ENCODE results near the gene TFRC.
"Not testable (repeated sequence)": the region's sequence is repeated elsewhere in the genome, so short reads cannot be mapped to it uniquely, and the experiment has no call there.

TFRC gene

DNA sequence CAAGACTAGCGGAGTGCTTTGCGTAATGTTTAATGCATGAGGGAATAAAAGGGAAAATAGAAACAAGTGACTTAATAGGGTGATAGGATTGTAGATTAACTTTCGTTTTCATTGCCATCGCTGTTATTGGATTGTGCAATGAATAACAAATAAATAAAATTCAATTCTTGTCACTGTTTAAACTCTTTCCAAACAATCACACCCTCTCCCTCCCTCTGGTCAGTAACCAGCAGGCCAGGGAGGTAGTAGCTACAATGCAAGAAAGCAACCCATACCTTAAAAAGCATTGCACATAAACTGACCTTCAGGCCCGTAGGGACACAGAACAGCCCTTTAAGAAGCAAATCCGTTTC lies 705 bp upstream of the TFRC start:
- DNase-seq (ENCODE audit: low read depth in 1 of 2, low spot score in 1 of 2) = no peak

DNA sequence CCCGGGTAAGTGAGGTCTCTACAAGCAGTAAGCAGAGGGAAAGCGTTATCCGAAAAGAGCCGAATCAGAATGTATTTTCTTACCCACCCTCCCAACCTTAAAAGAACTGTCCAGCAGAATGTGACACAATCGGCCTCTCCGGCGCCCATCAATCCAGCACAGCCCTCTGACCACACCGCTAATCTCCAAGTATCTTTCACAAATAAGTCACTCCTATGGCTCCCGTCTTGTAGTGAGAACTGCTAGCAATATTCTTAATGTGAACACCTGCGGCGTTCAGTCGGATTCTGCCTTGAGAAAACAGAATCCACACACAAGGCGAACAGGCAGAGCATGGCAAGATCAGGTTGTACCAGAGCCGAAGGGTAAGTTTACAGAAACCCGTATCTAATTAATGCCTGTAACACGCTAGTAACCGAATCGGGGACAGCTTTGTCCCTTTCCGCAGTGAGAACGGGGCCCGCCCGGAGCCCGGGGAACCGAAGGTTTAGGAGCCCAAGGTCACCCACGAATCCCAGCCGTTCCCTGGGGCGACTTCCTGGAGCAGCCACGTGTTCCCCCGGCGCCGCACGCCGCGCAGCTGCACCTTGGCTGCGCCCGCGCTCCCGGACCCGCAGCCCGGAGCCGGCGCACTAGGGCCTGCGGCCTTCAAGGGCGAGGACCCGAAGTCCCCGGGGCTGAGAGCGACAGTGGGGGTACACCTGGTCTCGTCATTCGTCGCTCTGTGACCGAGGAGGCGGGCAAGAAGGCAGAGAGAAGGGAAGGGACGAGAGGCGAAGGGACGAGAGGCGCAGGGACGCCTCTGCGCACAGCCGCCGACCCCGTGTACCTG lies 672 bp downstream of the TFRC start:
- DNase-seq (ENCODE audit: low read depth in 1 of 2, low spot score in 1 of 2) = peak; percentile 15 to 36

DNA sequence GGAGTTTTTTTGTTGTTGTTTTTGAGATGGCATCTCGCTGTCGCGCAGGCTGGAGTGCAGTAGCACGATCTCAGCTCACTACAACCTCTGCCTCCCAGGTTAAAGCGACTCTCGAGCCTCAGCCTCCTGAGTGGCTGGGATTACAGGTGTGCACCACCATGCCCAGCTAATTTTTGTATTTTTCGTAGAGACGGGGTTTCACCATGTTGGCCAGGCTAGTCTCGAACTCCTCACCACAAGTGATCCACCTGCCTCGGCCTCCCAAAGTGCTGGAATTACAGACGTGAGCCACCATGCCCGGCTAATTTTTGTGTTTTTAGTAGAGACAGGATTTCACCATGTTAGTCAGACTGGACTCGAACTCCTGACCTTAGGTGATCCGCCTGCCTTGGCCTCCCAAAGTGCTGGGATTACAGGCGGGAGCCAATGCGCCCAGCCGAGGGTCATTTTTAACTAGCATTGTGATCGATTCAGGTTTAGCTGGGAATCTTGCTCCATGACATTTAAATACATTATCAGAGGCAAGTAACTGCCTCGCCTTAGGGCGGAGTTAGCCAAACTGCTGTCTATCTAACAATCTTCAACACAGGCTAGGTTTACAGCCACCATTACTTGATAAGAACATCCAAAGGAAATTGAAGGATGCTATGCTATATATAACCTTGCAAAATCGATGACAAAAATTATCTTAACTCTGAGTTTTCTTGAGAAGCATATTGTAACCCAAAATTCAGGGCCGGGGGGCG lies 1.6 kb downstream of the TFRC start:
- not testable (repeated sequence) for DNase-seq (ENCODE audit: low read depth in 1 of 2, low spot score in 1 of 2)

DNA sequence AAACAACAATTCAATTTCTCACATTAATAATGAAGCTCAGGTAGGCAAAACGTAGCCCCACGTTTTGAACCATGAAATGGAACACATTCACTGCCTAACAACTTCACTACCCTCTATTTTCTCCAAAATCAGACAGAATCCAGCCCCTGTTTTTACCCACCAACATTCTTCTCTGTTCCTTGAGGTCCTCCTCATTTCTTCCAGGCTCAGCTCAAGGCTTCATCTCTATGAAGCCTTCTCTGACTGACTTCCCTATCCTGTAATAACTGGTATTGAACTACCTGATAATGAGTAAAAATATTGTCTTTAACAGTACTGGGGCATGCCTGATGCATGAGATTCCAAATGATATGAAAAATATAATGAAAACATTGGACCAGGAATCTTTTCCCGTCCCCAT lies 2.2 kb downstream of the TFRC start:
- DNase-seq (ENCODE audit: low read depth in 1 of 2, low spot score in 1 of 2) = no peak

DNA sequence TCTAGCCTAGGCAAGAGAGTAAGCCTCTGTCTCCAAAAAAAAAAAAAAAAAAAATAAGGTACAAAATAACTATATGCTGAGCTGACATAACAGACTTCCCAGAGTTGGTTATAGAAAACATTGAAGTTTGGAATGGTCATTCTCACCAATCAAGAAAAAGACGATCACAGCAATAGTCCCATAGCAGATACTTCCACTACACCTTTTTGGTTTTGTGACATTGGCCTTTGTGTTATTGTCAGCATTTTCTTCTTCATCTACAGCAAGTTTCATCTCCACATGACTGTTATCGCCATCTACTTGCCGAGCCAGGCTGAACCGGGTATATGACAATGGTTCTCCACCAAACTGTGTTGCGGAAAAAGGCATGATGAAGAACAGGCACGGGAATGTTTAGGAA lies 6.9 kb downstream of the TFRC start:
- no peak for DNase-seq (ENCODE audit: low read depth in 1 of 2, low spot score in 1 of 2)

DNA sequence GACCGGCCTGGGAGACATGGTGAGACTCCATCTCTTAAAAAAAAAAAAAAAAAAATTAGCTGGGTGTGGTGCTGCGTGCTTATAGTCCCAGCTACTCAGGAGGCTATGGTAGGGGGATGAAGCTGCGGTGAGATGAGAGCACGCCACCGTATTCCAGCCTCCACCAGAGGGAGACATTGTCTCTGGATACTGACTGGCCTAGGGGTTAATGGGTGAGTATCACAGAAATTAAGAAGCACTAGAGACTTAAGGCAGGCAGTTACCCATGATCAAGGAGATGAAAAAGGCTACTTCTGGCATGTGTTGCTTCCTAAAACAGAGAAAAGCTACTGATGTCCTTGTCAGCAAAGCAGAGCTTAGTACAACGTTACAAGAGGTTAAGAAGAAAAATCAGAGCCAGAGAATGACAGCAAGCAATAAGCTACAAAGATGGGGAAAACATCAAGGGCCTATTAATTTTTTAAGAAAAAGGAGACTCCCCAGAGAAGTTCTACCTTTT lies 8.6 kb downstream of the TFRC start:
- peak; percentile 32 to 39 for DNase-seq (ENCODE audit: low read depth in 1 of 2, low spot score in 1 of 2)

DNA sequence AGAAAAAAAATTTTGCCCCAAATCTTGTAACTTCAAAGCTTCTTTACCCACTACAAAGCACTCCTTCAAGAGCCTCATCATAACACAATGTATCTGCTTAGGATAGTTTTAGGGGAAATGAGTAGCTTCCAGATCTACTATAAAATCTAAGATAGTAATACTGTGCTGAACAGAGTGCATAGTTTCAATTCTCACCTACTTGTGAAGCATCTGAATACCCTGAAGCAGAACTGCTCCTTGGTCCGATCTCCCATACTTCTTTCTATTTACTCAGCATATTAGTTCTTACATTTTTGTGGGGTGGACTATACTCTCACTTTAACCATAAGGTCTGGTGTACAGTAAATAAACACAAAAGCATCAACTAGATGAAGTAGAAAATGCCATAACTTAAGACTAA lies 9.6 kb downstream of the TFRC start:
- no peak for DNase-seq (ENCODE audit: low read depth in 1 of 2, low spot score in 1 of 2)

DNA sequence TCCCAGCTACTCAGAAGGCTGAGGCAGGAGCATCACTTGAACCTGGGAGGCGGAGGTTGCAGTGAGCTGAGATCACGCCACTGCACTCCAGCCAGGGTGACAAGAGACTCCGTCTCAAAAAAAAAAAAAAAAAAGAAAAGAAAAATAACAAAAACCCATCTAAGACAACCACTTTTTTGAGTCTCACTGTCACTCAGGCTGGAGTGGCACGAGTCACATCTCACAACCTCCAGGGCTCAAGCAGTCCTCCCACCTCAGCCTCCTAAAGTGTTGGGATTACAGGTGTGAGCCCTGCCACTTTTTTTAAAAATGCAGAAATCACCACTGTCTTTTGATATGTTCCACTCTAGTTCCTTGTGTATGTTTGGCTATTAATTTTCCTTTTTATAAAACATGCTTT lies 13.1 kb downstream of the TFRC start:
- DNase-seq (ENCODE audit: low read depth in 1 of 2, low spot score in 1 of 2) = not testable (repeated sequence)

DNA sequence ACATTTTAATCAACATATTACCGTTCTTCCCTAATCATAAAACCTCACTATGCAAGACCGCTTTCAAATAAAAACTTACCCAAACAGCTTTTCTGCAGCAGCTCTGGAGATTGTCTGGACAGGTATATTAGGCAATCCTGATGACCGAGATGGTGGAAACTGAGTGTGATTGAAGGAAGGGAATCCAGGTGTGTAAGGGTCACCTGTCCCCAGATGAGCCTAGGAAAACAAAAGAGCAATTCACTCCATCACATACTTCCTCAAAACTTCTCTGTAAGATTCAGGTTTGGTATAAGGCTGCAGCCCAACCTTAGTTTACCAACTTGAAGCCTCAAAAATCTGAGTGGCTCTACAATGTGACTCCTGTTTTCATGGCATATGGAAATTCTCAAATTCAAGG lies 14.5 kb downstream of the TFRC start:
- DNase-seq (ENCODE audit: low read depth in 1 of 2, low spot score in 1 of 2) = no peak

DNA sequence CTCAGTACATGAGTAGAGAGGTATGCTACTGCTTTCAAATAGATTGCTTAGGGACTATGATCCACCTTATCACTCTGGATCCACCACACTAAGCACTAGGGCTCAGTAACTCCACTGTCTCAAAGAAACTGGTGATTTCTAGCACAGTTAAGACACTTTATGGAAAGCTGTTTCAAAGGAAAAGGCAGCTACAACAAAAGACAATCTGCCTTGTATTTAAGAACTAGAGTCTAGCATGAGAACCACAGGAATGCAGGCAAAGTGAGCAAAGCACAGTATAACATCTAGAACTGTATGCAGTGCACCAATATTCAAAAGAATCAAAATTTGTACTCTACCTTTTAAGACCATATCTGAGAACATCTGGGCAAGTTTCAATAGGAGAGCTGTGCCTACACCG lies 17.9 kb downstream of the TFRC start:
- no peak for DNase-seq (ENCODE audit: low read depth in 1 of 2, low spot score in 1 of 2)

DNA sequence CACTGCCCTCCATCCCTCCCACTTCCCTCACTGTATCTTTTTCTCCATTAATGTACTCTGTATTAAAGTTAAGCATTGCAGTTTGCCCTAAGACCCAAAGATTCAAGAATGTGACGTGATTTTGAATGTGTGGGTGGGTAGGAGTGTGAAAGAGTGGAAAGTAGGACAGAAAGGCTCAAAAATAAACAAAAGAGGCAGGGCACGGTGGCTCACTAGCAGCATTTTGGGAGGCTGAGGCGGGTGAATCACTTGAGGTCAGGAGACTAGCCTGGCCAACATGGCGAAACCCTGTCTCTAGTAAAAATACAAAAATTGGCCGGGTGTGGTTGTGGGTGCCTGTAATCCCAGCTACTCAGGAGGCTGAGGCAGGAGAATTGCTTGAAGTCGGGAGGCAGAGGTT lies 18.4 kb downstream of the TFRC start:
- DNase-seq (ENCODE audit: low read depth in 1 of 2, low spot score in 1 of 2) = no peak

DNA sequence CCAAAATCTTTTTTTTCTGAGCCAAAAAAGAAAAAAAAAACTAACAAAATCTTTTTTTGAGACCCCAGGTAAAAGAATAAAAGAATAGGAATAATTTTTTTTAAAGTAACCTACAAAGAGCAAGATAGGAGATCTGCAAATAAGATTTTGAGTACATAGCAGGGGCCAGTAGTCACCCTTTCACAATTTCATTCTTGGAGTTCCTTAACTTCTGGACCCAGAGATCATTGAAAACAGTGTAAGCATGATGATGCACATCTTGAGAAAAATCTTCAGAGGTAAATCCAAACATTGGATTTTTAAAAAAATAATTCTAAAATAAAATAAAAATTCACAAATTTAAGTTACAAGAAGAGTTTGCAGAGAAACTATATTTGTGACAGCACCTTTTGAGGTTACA lies 18.8 kb downstream of the TFRC start:
- no peak for DNase-seq (ENCODE audit: low read depth in 1 of 2, low spot score in 1 of 2)

DNA sequence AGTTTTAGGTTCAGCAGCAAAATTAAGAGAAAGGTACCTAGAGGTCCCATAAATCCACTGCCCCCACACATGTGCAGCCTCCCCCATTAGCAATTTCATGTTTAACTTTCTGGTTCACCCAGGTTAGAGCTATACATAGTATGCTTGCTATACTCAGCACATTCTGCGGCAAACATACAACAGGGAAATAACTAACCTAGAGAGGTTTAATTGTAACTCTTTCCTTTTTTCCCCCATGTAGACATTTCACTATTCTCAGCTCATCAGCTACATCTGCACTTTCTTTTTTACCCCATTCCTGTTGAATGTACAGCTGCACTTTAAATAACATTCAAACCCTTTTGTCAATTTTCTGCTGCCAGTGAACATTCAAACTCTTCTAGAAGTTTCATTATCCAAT lies 21.1 kb downstream of the TFRC start:
- no peak for DNase-seq (ENCODE audit: low read depth in 1 of 2, low spot score in 1 of 2)

DNA sequence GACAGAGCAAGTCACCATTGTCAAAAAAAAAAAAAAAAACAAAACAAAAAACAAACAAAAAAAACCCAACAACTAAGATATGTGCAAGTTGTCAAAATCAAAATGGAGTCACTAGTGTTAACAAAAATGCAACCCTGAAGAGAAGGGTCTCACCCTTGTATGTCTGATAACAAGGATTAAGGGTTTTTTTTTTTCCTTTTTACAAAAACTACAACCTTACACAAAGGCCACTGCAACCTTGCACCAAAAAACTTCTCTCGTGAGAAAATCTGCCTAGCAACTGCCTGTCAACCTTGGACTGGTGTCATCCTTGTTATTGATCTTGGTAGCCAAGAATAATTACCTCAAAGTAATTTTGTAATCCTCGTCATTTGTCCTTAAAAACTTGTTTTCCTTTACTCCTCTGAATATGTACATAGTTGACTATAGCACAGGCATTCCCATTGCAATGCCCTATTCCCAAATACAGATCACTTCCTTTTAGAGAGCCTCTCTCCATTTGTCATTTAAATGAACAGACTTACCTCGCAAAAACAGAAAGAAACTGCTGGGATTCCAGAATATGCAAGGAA lies 24.0 kb downstream of the TFRC start:
- DNase-seq (ENCODE audit: low read depth in 1 of 2, low spot score in 1 of 2) = no peak

DNA sequence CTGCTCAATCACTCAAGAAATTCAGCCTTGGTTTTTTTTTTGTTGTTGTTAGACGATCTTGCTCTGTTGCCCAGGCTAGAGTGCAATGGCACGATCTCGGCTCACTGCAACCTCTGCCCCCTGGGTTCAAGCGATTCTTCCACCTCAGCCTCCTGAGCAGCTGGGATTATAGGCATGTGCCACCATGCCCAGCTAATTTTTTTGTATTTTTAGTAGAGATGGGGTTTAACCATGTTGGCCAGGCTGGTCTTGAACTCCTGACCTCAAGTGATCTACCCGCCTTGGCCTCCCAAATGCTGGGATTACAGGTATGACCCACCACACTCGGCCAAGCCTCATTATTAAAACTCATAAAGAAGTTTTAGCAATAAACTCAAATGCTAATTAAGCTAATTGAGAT lies 25.5 kb downstream of the TFRC start:
- not testable (repeated sequence) for DNase-seq (ENCODE audit: low read depth in 1 of 2, low spot score in 1 of 2)

DNA sequence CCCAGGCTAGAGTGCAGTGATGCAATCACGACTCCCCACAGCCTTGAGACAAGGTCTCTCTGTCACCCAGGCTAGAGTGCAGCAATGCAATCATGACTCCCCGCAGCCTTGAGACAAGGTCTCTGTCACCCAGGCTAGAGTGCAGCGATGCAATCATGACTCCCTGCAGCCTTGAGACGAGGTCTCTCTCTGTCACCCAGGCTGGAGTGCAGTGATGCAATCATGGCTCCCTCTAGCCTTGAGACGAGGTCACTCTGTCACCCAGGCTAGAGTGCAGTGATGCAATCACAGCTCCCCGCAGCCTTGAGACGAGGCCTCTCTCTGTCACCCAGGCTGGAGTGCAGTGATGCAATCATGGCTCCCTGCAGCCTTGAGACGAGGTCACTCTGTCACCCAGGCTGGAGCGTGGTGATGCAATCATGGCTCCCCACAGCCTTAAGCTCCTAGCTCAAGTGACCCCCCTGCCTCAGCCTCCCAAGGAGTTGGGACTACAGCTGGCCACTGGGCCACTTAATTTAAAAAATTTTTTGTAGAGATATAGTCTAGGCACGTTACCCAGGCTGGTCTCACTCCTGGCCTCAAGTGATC lies 26.1 kb downstream of the TFRC start:
- DNase-seq (ENCODE audit: low read depth in 1 of 2, low spot score in 1 of 2) = no peak

DNA sequence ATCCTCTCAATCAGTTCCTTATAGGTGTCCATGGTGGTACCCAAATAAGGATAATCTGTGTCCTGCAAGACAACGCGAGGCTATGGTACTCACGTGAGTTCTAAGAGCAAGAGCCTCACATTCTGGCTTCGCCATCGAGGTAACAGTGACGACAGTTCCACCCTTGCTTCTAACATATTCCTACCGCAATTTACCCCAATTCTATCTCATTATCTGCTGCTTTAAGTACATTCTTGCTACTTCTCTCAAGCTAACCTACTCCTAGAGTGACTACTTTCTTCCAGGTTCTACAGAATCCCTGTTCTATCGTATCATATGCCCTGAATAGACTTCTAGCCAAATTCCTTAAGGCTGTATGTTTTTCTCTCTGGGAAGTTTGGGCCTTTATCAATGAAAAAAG lies 26.6 kb downstream of the TFRC start:
- DNase-seq (ENCODE audit: low read depth in 1 of 2, low spot score in 1 of 2) = no peak

DNA sequence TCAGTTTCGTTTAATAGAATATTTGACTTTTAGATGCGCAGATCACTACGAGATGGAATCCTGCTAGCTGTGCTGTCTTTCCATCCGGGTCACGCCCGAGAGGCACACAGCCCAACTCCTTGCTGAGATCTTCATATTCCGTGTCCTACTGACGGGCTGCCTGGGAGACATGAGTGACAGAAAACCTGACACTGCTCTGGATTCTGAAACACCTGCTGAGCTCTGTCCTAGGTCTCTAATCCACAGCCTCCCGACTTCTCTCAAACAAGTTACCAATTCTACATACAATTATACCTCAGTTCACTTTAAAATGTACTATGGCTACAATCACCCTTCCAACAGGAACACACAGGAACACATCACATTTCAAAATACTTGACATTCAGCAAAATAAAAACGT lies 27.2 kb downstream of the TFRC start:
- no peak for DNase-seq (ENCODE audit: low read depth in 1 of 2, low spot score in 1 of 2)

DNA sequence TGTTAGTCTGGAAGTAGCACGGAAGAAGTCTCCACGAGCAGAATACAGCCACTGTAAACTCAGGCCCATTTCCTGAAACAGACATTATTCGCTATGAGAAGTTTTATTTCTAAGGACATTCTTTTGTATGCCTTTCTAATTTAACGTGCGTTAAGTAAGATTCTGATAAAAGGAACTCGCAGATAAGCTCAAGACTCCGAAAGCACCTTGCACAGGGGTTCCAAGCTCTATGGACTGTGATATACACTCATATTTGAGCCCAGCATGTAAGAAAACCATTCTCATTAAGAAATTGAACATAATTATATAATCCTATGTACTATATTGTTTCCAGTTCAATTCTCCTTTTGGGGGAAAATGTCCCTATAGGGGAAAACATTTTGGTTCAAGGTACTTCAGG lies 28.4 kb downstream of the TFRC start:
- DNase-seq (ENCODE audit: low read depth in 1 of 2, low spot score in 1 of 2) = no peak

DNA sequence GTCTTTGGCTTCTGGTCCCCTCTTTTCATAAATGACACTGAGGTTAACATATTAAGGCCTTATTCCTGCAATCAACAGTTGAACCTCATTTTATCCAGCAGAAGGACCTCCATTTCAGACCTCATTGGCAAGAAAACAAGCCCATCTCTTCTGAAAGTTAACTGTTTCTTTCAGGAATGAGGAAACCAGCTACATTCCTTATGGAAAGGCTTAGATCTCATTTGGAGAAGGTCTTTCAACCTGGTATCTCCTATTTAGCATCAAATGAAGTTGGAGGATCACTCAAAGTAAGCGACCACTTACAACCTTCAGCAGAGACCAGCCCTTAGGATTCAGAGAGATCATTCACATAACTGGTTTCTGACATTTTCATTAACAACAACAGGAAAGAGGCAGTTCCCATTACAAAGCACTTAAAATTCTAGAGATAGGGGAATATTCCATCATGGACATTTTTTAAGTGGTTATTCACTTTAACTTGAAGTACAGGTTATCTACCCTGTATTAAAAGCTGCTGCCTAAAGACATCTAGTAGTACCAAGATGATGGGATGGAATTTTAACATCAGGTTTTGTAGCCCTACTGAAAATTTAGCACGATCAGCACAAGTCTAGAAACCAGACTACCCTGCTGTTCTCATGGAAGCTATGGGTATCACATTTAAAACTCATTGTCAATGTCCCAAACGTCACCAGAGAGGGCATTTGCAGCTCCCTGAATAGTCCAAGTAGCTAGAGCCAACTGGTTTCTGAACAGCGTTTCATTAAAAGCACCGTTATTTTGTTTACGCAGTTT lies 30.4 kb downstream of the TFRC start:
- DNase-seq (ENCODE audit: low read depth in 1 of 2, low spot score in 1 of 2) = no peak

DNA sequence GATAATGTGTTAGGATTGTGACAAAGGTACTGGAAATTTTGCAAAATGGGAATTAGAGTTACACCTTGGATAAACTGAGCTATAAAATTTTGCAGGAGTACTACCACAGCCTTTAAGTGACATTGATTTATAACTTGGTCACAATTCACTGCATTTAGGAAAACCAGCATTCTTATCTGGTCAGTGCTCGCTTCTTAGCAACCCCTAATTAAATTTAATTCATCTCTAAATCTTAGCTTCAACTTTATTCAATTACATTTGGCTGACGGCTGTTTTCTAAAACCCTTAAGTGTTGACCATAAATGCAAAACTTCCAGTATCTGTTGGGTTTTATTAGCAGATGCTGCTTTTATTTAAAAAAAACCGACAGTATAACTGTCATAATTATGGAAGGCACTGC lies 31.3 kb downstream of the TFRC start:
- no peak for DNase-seq (ENCODE audit: low read depth in 1 of 2, low spot score in 1 of 2)

All from activated T-helper 1 cell treated with anti-CD3 and anti-CD28 coated beads, Interleukin-2, amount 50 U/mL, for 16 hours (primary cell).